Central memory CD8-positive, alpha-beta T cell (primary cell): ENCODE results near the gene ZNF423.

Experiments
- ATAC-seq: fragments of 150-1000 bp; cut with Tn5 transposase; replicated peaks from 2 replicates; pipeline ENCODE4 v1.10.0; 2022; ENCODE audit warnings: mild to moderate bottlenecking, moderate FRiP score, moderate number of reproducible peaks; ENCODE audit not compliant: poor library complexity, severe bottlenecking; ENCODE audit errors: extremely low read depth
- DNase-seq, 2 donors: peaks; one replicate each; pipeline ENCODE4 v3.0.0; 2021; ENCODE audit warnings: low spot score in 2 of 2
- H3K27ac Mint-ChIP-seq: one replicate; pipeline ENCODE4 v1.8.0; 2022; ENCODE audit warnings: low read depth, mild to moderate bottlenecking, moderate library complexity, mixed read lengths
- H3K27me3 Mint-ChIP-seq: one replicate; pipeline ENCODE4 v1.8.0; 2022; ENCODE audit warnings: mixed read lengths
- H3K36me3 Mint-ChIP-seq: one replicate; pipeline ENCODE4 v1.8.0; 2022; ENCODE audit warnings: mild to moderate bottlenecking, moderate library complexity, mixed read lengths; ENCODE audit not compliant: insufficient read depth
- H3K4me1 Mint-ChIP-seq: one replicate; pipeline ENCODE4 v1.8.0; 2022; ENCODE audit warnings: mixed read lengths
- H3K4me3 Mint-ChIP-seq: one replicate; pipeline ENCODE4 v1.8.0; 2022; ENCODE audit warnings: mild to moderate bottlenecking, moderate library complexity, mixed read lengths
- H3K9me3 Mint-ChIP-seq: one replicate; pipeline ENCODE4 v1.8.0; 2022; ENCODE audit warnings: mixed read lengths

Gene ZNF423

GRCh38 chr16:49657736-49658465, 198.0 kb downstream of the ZNF423 start:
- H3K9me3 Mint-ChIP-seq, result no peaks in the 10 kb centered on the region
- ATAC-seq (no peak), DNase-seq (no peak)
- H3K4me3 Mint-ChIP-seq, result no peak overlapping the region
- no peaks in the 10 kb centered on the region for H3K36me3 Mint-ChIP-seq
- H3K27me3 Mint-ChIP-seq, result peaks cover 10% of the 10 kb centered on the region
- H3K4me1 Mint-ChIP-seq, result no peaks in the 10 kb centered on the region
- H3K27ac Mint-ChIP-seq, result no peak overlapping the region

- Mint-ChIP-seq H3K4me3 (no peak overlapping the region), H3K27ac (no peak overlapping the region), H3K27me3 (peaks cover 10% of the 10 kb centered on the region), H3K4me1 (no peaks in the 10 kb centered on the region), H3K36me3 (no peaks in the 10 kb centered on the region), H3K9me3 (peaks cover 3% of the 10 kb centered on the region)
- no peak for ATAC-seq
- DNase-seq, result no peak
Observed at GRCh38 chr16:49654425-49654824, 201.5 kb downstream of the ZNF423 start.

GRCh38 chr16:49653577-49653976, 202.3 kb downstream of the ZNF423 start:
- DNase-seq (no peak), ATAC-seq (no peak)
- Mint-ChIP-seq H3K27me3 (peaks cover 10% of the 10 kb centered on the region), H3K36me3 (no peaks in the 10 kb centered on the region), H3K9me3 (peaks cover 6% of the 10 kb centered on the region), H3K27ac (no peak overlapping the region), H3K4me1 (no peaks in the 10 kb centered on the region), H3K4me3 (no peak overlapping the region)

GRCh38 chr16:49653173-49653570, 202.7 kb downstream of the ZNF423 start:
- H3K36me3 Mint-ChIP-seq, result no peaks in the 10 kb centered on the region
- DNase-seq, result no peak
- H3K4me1 Mint-ChIP-seq, result no peaks in the 10 kb centered on the region
- ATAC-seq, result no peak
- peaks cover 6% of the 10 kb centered on the region for H3K9me3 Mint-ChIP-seq
- peaks cover 6% of the 10 kb centered on the region for H3K27me3 Mint-ChIP-seq
- no peak overlapping the region for H3K27ac Mint-ChIP-seq
- H3K4me3 Mint-ChIP-seq, result no peak overlapping the region

- peaks cover 11% of the 10 kb centered on the region for H3K9me3 Mint-ChIP-seq
- peaks cover under 1% of the 10 kb centered on the region for H3K27me3 Mint-ChIP-seq
- no peak overlapping the region for H3K27ac Mint-ChIP-seq
- H3K4me3 Mint-ChIP-seq, result no peak overlapping the region
- no peak for DNase-seq
- H3K36me3 Mint-ChIP-seq, result no peaks in the 10 kb centered on the region
- ATAC-seq, result no peak
- no peaks in the 10 kb centered on the region for H3K4me1 Mint-ChIP-seq
Observed at GRCh38 chr16:49652456-49653172, 203.3 kb downstream of the ZNF423 start.

GRCh38 chr16:49651996-49652395, 203.9 kb downstream of the ZNF423 start:
- Mint-ChIP-seq H3K36me3 (no peaks in the 10 kb centered on the region), H3K4me3 (no peak overlapping the region), H3K27me3 (no peaks in the 10 kb centered on the region), H3K9me3 (peaks cover 17% of the 10 kb centered on the region), H3K27ac (no peak overlapping the region), H3K4me1 (no peaks in the 10 kb centered on the region)
- ATAC-seq, result no peak
- DNase-seq, result no peak

- DNase-seq (no peak), ATAC-seq (no peak)
- H3K4me1 Mint-ChIP-seq, result no peaks in the 10 kb centered on the region
- no peaks in the 10 kb centered on the region for H3K27me3 Mint-ChIP-seq
- H3K36me3 Mint-ChIP-seq, result no peaks in the 10 kb centered on the region
- no peak overlapping the region for H3K27ac Mint-ChIP-seq
- H3K9me3 Mint-ChIP-seq, result peaks cover 17% of the 10 kb centered on the region
- H3K4me3 Mint-ChIP-seq, result no peak overlapping the region
Observed at GRCh38 chr16:49651226-49651625, 204.7 kb downstream of the ZNF423 start.

GRCh38 chr16:49650603-49651002, 205.3 kb downstream of the ZNF423 start:
- Mint-ChIP-seq H3K36me3 (no peaks in the 10 kb centered on the region), H3K27ac (no peak overlapping the region), H3K4me1 (no peaks in the 10 kb centered on the region), H3K27me3 (no peaks in the 10 kb centered on the region), H3K4me3 (no peak overlapping the region), H3K9me3 (peaks cover 17% of the 10 kb centered on the region)
- no peak for DNase-seq
- ATAC-seq, result no peak

GRCh38 chr16:49649013-49649765, 206.7 kb downstream of the ZNF423 start:
- Mint-ChIP-seq H3K4me3 (no peak overlapping the region), H3K27ac (no peak overlapping the region), H3K27me3 (no peaks in the 10 kb centered on the region), H3K36me3 (no peaks in the 10 kb centered on the region), H3K4me1 (no peaks in the 10 kb centered on the region), H3K9me3 (peaks cover 17% of the 10 kb centered on the region)
- DNase-seq (no peak), ATAC-seq (no peak)

GRCh38 chr16:49647673-49648072, 208.2 kb downstream of the ZNF423 start:
- DNase-seq, result no peak
- H3K4me1 Mint-ChIP-seq, result no peaks in the 10 kb centered on the region
- no peak overlapping the region for H3K4me3 Mint-ChIP-seq
- ATAC-seq, result no peak
- H3K36me3 Mint-ChIP-seq, result no peaks in the 10 kb centered on the region
- peaks cover 17% of the 10 kb centered on the region for H3K9me3 Mint-ChIP-seq
- H3K27me3 Mint-ChIP-seq, result peaks cover 7% of the 10 kb centered on the region
- no peak overlapping the region for H3K27ac Mint-ChIP-seq

- no peak overlapping the region for H3K27ac Mint-ChIP-seq
- H3K4me1 Mint-ChIP-seq, result no peaks in the 10 kb centered on the region
- no peaks in the 10 kb centered on the region for H3K36me3 Mint-ChIP-seq
- peaks cover 17% of the 10 kb centered on the region for H3K9me3 Mint-ChIP-seq
- peaks cover 19% of the 10 kb centered on the region for H3K27me3 Mint-ChIP-seq
- no peak overlapping the region for H3K4me3 Mint-ChIP-seq
- ATAC-seq (no peak), DNase-seq (no peak)
Observed at GRCh38 chr16:49645263-49645662, 210.6 kb downstream of the ZNF423 start.

GRCh38 chr16:49644145-49644463, 211.8 kb downstream of the ZNF423 start:
- Mint-ChIP-seq H3K27me3 (peaks cover 19% of the 10 kb centered on the region), H3K36me3 (no peaks in the 10 kb centered on the region), H3K27ac (no peak overlapping the region), H3K9me3 (peaks cover 11% of the 10 kb centered on the region), H3K4me1 (no peaks in the 10 kb centered on the region), H3K4me3 (no peak overlapping the region)
- DNase-seq (no peak), ATAC-seq (no peak)
